Adipocyte (in vitro differentiated cells): ENCODE measurements around the gene TBC1D4.
"Not testable (repeated sequence)": the region's sequence is repeated elsewhere in the genome, so short reads cannot be mapped to it uniquely, and the experiment has no call there.

Experiments used
- DNase-seq: peaks from one replicate; pipeline ENCODE4 v3.0.0-alpha.2; 2015; ENCODE audit warnings: low read depth
- H3K27me3 ChIP-seq: replicated peaks from 2 replicates; pipeline ENCODE4 v1.7.0; 2013; ENCODE audit warnings: mild to moderate bottlenecking, low read length, moderate library complexity; ENCODE audit not compliant: control insufficient read depth, insufficient read depth
- H3K36me3 ChIP-seq: 2 replicates; pipeline ENCODE4 v1.7.0; 2013; ENCODE audit warnings: low read length, mild to moderate bottlenecking, moderate library complexity; ENCODE audit not compliant: control insufficient read depth, insufficient read depth, severe bottlenecking
- H3K4me1 ChIP-seq: 2 replicates; pipeline ENCODE4 v1.7.0; 2013; ENCODE audit warnings: mild to moderate bottlenecking, low read length, moderate library complexity; ENCODE audit not compliant: control insufficient read depth, insufficient read depth
- H3K4me3 ChIP-seq: 2 replicates; pipeline ENCODE4 v1.7.0; 2013; ENCODE audit warnings: mild to moderate bottlenecking, low read length, moderate library complexity
- H3K9ac ChIP-seq: 2 replicates; pipeline ENCODE4 v1.7.0; 2013; ENCODE audit warnings: mild to moderate bottlenecking, low read length, moderate library complexity
- H3K9me3 ChIP-seq: 2 replicates; pipeline ENCODE4 v1.7.0; 2013; ENCODE audit warnings: mild to moderate bottlenecking, low read length, moderate library complexity; ENCODE audit not compliant: control insufficient read depth

Gene TBC1D4

GRCh38 chr13:75443356-75443958, 38.5 kb downstream of the TBC1D4 start:
- Histone ChIP-seq H3K9ac (no peak overlapping the region), H3K27me3 (no peaks in the 10 kb centered on the region), H3K36me3 (no peaks in the 10 kb centered on the region), H3K4me3 (no peak overlapping the region), H3K9me3 (no peaks in the 10 kb centered on the region), H3K4me1 (peaks cover 31% of the 10 kb centered on the region)
- no peak for DNase-seq

DNA sequence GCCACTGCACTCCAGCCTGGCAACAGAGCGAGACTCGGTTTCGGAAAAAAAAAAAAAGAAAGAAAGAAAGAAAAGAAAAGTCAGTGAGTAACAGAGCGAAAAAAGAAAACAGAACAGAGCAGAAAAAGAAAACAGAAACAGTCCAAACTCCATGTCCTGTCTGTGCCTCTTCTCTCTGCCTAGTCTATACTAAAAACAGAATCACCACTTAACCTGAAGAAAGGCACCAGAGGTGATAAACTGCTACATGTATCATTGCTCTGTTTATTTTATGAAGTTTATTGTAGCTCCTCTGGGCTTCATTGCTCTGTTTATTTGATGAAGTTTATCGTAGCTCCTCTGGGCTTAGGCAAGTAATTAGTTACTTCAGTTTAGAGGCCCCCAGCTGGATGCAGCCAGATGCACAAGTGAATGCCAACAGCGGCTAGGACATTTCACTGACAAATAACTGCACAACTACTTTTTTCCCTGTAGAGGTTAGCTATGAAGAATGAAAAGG, 39.2 kb downstream of the TBC1D4 start:
- no peaks in the 10 kb centered on the region for H3K27me3 ChIP-seq
- no peaks in the 10 kb centered on the region for H3K36me3 ChIP-seq
- H3K9me3 ChIP-seq, result no peaks in the 10 kb centered on the region
- H3K4me3 ChIP-seq, result no peak overlapping the region
- H3K9ac ChIP-seq, result no peak overlapping the region
- DNase-seq, result no peak
- H3K4me1 ChIP-seq, result peaks cover 33% of the 10 kb centered on the region

DNA sequence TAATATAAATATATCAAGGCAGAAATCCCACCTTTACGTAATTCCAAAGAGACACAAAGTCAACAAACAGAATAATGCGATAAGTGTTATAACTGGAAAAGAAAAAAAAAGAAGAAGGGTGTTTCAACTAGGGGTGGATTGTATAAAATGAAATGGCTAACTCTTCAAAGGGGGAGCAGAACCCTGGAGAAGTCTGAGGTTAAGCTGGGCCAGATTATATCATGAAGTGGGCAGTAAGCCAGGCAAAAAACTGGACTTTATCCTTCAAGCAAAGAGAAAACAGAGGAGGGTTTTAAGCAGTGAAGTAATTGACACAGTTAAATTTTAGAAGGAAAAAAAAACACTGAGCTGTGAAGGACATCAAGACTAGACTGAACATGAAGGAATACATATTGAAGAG, 41.9 kb downstream of the TBC1D4 start:
- H3K9ac ChIP-seq, result no peak overlapping the region
- peaks cover 17% of the 10 kb centered on the region for H3K4me1 ChIP-seq
- no peak for DNase-seq
- no peaks in the 10 kb centered on the region for H3K27me3 ChIP-seq
- no peaks in the 10 kb centered on the region for H3K9me3 ChIP-seq
- H3K4me3 ChIP-seq, result no peak overlapping the region
- no peaks in the 10 kb centered on the region for H3K36me3 ChIP-seq

DNA sequence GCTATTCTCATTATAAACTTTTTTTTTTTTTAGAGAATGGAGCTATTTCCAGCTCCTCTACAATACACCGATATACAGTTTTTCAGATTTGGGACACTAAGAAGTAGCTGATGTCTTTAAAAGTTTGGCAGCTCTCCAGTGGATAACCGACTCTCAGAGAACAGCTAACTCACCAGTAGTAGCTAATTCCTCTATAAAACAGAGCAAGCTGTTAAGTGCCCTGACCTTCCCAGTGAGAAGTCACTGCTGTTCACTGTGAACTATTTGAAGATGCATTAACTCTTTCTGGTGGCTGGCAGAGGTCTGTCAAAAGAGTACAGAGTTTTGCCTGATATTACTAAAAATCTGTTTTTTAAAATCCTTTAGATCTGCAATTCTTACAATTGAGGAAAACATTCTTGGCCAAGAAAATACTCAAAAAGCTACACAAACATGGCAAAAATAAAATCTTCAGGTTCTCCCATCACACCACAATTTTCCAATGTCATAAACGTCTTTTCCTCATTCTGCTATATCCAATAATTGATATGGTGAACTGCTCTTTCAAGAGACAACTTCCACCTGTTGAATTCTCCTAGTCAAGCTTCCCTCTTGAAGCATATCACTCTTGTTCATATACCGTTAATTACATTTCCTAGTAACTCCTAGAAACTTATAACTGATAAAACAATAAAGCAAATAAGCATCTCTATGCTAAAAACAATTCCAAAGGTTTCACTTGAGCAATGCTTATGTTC, 44.2 kb downstream of the TBC1D4 start:
- DNase-seq, result peak; percentile 17
- H3K4me1 ChIP-seq, result peaks cover 9% of the 10 kb centered on the region
- H3K9me3 ChIP-seq, result no peaks in the 10 kb centered on the region
- H3K4me3 ChIP-seq, result no peak overlapping the region
- no peaks in the 10 kb centered on the region for H3K27me3 ChIP-seq
- H3K9ac ChIP-seq, result no peak overlapping the region
- no peaks in the 10 kb centered on the region for H3K36me3 ChIP-seq

DNA sequence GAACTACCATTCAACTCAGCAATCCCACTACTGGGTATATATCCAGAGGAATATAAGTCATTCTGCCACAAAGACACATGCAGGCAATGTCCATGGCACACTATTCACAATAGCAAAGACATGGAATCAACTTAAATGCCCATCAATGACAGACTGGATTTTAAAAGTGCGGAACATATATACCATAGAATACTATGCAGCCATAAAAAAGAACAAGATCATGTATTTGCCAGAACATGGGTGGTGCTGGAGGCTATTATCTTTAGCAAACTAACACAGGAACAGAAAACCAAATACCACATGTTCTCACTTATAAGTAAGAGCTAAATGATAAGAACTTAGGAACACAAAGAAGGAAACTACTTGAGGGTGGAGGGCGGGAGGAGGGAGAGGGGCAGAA, 47.8 kb downstream of the TBC1D4 start:
- H3K9me3 ChIP-seq, DNase-seq, H3K27me3 ChIP-seq, H3K9ac ChIP-seq, H3K4me3 ChIP-seq, H3K36me3 ChIP-seq: not testable (repeated sequence)
- H3K4me1 ChIP-seq, result peaks cover 38% of the 10 kb centered on the region

- Histone ChIP-seq H3K36me3 (no peaks in the 10 kb centered on the region), H3K4me1 (peaks cover 42% of the 10 kb centered on the region), H3K9me3 (no peaks in the 10 kb centered on the region), H3K9ac (no peak overlapping the region), H3K4me3 (no peak overlapping the region), H3K27me3 (no peaks in the 10 kb centered on the region)
- no peak for DNase-seq
These were observed 49.1 kb downstream of the TBC1D4 start for GRCh38 chr13:75432811-75433244.

DNA sequence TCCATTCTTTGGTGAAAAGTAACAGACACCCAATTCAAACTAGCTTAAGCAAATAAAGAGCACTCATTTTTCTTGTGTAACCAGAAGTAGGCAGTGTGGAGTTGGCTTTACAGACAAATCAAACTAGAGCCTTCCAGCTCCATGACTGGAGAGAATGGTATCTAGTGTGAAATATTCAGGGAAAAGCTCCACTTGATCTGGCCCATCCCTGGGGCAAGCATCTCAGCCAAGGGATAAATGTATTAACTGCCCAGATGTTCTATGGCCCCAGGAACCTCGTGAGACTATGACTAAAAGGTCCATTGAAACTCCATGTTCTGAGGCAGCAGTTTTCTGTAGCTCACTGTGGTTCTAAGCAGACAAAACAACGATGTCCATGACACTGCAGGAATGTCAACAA, 49.9 kb downstream of the TBC1D4 start:
- H3K4me1 ChIP-seq, result peaks cover 36% of the 10 kb centered on the region

DNA sequence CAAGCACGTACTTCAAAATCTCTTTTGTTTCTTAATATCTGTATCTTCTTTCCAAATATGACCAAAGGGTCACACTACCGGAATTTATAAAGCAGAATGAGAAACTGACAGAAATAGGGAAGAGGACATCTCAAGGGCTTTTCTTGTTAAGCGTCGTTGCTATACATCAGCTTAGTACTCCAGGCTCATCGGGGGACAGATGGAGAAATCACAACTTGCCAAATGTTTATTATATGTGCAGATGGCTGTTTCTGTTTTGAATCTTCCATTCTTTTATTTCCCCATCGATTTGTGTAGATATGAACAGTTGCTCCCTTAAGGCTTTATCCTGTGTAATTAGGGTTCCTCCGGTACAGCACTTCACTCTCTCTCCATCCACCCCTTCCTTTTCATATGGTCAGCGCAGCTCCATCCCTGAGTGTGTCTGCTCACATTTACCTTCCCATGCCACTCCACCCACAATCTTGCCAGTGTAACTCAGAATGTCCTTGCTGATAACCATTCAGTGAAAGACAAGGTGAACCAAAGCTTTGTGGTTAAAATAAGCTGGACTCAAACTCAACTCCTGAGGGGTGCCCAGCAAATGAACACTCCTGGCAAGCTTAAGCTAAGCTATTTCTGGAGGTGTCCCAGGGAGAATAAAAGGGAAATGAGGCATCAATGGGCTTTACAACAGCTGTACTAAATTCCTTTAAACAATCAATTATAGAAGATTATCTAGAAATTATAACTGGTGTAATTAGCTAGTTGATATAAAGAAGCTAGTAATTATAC, 51.3 kb downstream of the TBC1D4 start:
- Histone ChIP-seq H3K36me3 (no peaks in the 10 kb centered on the region), H3K4me1 (peaks cover 36% of the 10 kb centered on the region), H3K9me3 (no peaks in the 10 kb centered on the region), H3K27me3 (no peaks in the 10 kb centered on the region), H3K9ac (no peak overlapping the region), H3K4me3 (peak overlapping the region; percentile 45)
- DNase-seq, result no peak

More for the DNA sequence above, 49.9 kb downstream of the TBC1D4 start:
- H3K36me3 ChIP-seq, result no peaks in the 10 kb centered on the region
- H3K9me3 ChIP-seq, result no peaks in the 10 kb centered on the region
- H3K4me3 ChIP-seq, result no peak overlapping the region
- H3K27me3 ChIP-seq, result no peaks in the 10 kb centered on the region
- DNase-seq, result peak; percentile 6
- H3K9ac ChIP-seq, result no peak overlapping the region

GRCh38 chr13:75426421-75426820, 55.5 kb downstream of the TBC1D4 start:
- Histone ChIP-seq H3K27me3 (no peaks in the 10 kb centered on the region), H3K4me3 (no peak overlapping the region), H3K9ac (no peak overlapping the region), H3K4me1 (peaks cover 40% of the 10 kb centered on the region), H3K9me3 (no peaks in the 10 kb centered on the region), H3K36me3 (no peaks in the 10 kb centered on the region)
- DNase-seq, result no peak

DNA sequence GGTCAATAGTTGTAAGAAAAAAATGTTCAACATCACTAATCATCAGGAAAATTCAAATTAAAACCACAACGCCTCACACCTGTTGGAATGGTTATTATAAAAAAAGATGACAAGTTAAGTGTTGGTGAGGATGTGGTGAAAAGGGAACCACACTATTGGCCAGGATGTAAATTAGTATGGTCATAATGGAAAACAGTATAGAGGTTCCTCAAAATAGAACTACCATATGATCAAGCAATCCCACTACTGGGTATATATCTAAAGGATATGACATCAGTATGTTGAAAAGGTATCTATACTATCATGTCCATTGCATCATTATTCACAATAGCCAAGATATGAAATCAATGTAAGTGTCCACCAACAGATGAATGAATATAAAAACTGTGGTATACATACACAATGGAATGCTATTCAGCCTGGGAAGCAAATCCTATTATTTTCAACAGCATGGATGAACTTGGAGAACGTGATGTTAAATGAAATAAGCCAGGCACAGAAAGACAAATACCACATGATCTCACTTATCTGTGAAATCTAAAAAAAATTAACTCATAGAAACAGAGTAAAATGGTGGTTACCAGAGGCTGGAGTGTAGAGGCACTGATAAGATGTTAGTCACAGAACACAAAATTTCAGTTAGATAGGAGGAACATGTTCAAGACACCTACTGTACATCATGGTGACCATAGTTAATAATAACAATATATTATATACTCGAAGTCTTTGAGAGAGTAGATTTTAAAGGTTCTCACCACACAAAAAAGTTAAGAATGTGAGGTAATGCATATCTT, 56.6 kb downstream of the TBC1D4 start:
- no peaks in the 10 kb centered on the region for H3K36me3 ChIP-seq
- H3K4me1 ChIP-seq, result peaks cover 35% of the 10 kb centered on the region
- no peaks in the 10 kb centered on the region for H3K27me3 ChIP-seq
- no peak overlapping the region for H3K9ac ChIP-seq
- H3K9me3 ChIP-seq, result no peaks in the 10 kb centered on the region
- no peak overlapping the region for H3K4me3 ChIP-seq
- DNase-seq, result no peak

DNA sequence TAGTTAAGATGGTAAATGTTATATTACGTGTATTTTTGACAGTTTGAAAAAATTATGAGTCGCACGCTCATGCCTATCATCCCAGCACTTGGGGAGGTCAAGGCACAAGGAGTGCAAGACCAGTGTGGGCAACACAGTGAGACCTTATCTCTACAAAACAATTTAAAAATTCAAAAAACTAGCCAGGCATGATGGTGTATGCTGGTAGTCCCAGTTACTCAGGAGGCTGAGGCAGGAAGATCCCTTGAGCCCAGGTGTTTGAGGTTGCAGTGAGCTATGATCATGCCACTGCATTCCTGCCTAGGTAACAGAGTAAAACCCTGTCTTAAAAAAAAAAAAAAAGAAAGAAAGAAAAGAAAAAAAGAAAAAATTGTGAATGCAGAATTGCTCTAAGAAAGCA, 58.0 kb downstream of the TBC1D4 start:
- Histone ChIP-seq H3K27me3 (no peaks in the 10 kb centered on the region), H3K4me1 (peaks cover 34% of the 10 kb centered on the region), H3K9ac (no peak overlapping the region), H3K36me3 (no peaks in the 10 kb centered on the region), H3K4me3 (no peak overlapping the region), H3K9me3 (no peaks in the 10 kb centered on the region)
- DNase-seq, result no peak
